Stimulated activated naive CD4-positive, alpha-beta T cell treated with Interleukin-2 at 50 U/mL for 16 hours (primary cell): Measurements from ENCODE around the gene FGFRL1.
"Not testable (repeated sequence)": the region's sequence is repeated elsewhere in the genome, so short reads cannot be mapped to it uniquely, and the experiment has no call there.

ENCODE experiments used
- DNase-seq: peaks from one replicate; lab custom pipeline; 2025; lab: John Stamatoyannopoulos, UW

Gene FGFRL1

DNA sequence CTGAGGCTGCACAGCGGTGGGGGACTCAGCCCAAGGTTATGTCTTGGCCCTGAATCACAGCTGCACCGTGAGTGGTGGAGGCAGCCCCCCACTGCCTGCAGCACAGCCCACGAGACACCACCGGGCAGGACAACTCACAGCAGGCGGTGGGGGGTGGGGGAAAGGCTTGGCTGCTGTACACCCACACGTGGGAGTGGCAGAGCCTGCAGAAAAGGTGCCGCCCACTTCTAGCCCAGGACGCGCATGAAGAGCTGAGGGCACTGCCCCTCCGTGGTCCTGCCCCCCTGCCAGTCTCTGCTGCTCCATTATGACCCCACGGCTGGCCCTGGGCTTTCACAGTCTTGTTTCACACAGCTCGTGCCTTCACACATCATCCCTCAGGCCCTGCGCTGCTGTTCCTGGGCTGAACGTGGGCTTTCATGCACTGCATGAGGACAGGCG is 40.8 kb downstream of the FGFRL1 start:
- DNase-seq = no peak

DNA sequence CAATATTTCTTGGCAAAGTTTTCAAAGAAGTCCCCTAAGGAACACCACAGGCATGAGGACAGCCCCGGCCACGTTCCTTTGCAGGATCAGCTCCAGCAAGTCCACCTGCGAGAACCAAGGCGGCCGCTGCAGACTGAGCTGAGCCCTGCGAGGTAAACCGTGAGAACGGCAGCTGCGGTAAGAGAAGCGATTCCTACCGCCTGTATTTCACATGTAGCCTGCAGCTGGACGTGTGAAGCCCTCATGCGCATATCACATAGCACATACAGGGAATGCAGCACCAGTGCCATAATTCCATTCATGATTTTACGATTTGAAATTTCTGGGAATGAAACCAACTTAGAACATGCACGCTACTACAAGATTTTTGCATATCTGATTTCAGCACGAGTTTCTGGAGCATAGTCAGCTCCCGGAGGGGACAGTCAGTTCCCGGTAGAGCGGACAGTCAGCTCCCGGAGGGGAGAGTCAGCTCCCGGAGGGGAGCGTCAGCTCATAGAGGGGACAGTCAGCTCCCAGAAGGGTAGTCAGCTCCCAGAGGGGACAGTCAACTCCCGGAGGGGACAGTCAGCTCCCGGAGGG is 41.7 kb downstream of the FGFRL1 start:
- DNase-seq = no peak

DNA sequence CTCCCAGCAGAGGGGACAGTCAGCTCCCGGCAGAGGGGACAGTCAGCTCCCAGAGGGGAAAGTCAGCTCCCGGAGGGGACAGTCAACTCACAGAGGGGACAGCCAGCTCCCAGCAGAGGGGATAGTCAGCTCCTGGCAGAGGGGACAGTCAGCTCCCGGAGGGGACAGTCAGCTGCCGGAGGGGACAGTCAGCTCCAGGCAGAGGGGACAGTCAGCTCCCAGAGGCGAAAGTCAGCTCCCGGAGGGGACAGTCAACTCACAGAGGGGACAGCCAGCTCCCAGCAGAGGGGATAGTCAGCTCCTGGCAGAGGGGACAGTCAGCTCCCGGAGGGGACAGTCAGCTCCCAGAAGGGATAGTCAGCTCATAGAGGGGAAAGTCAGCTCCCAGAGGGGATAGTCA is 42.5 kb downstream of the FGFRL1 start:
- DNase-seq = not testable (repeated sequence)

DNA sequence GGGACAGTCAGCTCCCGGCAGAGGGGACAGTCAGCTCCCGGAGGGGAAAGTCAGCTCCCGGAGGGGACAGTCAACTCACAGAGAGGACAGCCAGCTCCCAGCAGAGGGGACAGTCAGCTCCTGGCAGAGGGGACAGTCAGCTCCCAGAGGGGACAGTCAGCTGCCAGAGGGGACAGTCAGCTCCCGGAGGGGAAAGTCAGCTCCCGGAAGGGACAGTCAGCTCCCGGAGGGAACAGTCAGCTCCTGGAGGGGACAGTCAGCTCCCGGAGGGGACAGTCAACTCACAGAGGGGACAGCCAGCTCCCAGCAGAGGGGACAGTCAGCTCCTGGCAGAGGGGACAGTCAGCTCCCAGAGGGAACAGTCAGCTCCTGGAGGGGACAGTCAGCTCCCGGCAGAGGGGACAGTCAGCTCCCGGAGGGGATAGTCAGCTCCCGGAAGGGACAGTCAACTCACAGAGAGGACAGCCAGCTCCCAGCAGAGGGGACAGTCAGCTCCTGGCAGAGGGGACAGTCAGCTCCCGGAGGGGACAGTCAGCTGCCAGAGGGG is 43.3 kb downstream of the FGFRL1 start:
- not testable (repeated sequence) for DNase-seq

DNA sequence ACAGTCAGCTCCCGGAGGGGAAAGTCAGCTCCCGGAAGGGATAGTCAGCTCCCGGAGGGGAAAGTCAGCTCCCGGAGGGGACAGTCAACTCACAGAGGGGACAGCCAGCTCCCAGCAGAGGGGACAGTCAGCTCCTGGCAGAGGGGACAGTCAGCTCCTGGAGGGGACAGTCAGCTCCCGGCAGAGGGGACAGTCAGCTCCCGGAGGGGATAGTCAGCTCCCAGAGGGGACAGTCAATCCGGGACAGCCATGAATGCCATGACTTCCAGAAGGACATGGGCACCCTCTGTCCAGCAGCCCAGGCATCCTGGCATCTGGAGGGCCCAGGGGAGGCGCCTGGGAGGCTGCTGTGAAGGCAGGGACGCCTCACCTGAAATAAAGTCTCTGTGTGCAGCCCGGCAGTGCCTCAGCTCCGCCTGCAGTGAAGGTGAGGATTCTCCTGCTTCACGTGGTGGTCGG is 43.8 kb downstream of the FGFRL1 start:
- not testable (repeated sequence) for DNase-seq

DNA sequence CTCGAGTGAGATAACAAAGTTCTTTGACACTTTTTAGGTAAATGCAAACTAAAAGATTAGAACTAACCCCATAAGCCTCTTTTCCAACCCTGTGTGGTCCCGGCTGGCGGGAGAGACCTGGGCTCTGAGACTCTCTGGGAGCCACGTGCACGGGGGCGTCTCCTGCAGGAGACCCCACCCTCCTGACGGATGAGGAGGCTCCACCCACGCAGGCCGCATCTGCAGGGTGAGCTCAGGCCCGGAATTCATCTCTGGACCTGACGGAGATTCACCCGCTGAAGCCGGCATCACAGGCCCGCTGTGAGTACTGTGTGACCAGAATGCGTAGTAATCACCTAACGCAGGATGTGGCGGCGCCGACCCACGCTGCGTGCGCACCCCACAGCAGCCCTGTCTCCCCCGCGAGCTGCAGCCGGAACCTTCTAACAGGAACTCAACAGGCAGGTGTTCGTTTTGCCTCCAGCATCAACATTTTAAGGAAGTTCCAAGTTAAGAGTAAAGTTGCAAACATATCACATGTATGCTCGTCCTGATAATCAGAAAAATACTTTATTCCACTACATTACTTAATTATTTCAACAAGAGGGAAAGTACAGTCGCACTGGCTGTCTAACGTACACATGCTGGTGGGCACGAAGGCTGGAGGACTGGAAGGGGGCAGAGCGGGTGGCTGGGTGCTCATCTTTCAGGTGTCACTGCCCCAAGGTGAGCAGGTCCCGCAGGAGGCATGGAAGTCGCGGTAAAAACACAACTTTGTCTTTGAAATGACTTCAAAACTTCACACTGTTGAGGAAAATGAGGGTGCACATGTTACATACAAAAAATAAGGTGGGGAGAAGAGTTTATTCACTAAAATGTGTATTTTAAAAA is 44.5 kb downstream of the FGFRL1 start:
- DNase-seq = peak; percentile 72

DNA sequence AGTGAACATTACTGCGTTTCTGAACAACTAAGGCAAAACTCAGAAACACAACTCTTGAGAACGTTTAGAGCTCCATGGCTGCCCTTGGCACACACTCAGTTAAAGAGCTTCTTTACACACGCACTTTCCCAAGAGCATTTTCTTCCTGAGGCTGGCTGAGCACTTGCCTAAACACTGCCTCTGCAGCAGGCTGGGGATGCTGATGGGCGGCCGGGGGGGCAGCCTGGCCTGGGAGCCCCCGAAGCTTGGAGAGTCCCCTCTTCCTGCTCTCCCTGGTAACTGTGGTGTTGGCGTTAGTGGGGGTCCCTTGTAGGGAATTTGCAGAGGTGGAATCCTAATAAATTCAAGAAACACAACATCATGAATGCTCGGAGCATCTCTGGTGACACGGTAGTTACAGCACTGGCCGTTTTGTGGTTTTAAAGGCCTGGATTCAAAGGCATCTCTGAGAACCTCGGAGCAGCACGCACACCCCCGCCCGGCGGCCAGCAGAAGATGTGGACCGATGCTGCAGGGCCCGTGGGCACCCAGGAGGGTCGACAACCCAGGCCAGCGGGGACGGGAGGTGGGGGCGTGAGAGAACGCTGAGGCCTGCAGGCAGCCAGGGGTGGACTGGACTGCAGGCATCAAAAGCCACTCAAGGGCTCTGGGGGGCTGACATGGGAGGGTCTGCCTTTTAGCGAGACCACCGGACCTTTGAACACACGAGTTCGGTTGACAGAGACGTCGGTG is 45.4 kb downstream of the FGFRL1 start:
- DNase-seq = no peak

DNA sequence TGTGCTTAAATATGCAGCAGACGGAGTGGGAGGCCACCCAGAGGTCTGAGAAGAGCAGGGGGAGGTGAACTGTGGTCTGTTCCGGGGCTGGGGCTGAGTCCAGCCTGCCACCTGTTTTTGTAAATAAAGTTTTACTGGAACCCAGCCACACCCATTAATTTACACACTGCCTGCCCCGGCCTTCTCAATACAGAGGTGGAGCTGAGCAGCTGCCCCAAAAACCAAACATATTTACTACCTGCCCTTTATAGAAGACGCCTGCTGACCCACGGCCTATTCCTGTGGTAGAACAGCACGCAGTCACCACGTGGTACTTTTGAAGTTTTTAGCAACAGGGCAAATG is 45.9 kb downstream of the FGFRL1 start:
- no peak for DNase-seq

DNA sequence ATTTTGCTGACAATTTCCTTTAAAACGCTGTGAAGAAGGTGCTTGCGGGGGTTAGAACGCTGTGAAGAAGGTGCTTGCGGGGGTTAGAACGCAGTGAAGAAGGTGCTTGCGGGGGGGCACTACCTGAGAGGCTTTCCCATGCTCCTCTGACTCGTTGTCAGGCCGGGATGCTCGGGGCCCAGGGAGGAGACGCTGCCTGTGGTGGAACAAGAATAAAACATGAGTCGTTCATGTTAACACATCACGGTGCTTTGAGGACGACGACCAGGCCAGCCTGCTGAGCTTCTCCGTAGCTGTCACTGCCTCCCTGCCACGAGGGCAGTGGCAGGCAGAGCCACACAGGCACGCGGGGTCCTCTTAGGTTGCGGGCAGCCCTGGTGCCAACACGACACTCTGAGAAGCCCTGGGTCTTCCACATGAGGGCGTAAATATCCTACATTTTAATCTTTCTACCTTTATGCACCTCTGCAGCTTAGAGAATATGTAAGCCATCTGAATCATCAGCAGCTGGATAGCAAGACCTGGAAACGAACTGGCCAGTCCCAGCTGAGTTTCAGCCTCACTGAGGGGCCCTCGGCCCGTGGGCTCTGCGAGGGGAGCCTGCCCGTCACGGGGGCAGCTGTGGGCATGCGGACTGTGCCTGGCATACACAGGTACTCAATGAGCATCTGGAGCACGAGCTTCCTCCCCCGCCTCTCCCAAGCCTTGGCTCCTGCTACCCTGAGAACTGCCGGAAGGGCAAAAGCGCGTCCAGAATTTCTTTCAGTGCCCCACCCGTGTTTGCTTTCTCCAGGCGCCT is 47.0 kb downstream of the FGFRL1 start:
- DNase-seq = no peak

DNA sequence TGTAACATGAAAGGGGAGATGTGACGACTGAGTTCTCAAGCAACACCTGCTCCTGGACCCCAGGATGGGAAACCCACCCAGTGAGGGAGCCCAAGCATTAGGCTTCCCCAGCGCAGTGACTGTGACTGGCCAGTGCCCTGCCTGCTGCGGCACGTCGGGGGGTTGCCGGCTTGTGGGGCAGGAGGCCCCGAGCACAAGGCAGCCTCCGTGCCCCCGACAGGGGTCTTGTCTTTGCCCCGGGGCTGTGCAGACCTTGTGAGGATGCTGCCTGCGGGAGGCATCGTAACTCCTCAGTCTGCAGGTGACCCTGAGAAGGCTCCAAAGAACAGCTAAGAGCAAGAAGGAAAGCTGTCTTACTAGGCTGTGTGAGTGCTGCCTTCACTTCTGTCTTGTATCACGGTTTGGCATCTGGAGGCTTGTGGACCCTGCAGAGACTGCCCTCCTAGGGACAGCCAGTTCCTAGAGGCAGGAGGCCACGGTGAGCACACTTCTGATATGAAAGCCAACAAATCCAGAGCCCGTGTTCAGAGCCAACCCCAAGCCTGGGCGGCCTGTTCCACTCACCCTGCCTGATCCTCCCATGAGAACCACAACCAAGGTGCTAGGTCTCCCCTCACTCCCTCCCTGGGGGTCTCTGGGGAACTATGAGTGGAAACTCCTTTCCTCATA is 47.7 kb downstream of the FGFRL1 start:
- DNase-seq = no peak

DNA sequence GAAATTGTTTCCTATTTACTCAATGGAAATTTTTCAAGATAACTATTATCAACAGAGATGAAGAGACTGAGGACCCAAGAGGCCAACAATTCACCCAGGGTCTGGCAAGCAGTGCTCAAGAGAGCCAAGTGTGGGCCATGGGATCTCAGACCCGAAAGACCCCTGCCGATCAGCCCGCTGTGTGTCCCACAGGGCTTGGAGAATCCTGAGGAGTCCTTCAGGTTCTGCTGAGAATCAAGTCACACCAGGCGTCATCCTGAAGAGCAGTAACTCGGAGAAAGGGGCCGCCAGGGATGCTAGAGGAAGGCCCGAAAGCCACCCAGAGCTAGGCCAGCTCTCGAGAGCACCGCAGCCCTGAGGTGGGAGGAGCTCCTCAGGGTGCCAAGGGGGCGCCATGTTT is 48.7 kb downstream of the FGFRL1 start:
- DNase-seq = no peak

DNA sequence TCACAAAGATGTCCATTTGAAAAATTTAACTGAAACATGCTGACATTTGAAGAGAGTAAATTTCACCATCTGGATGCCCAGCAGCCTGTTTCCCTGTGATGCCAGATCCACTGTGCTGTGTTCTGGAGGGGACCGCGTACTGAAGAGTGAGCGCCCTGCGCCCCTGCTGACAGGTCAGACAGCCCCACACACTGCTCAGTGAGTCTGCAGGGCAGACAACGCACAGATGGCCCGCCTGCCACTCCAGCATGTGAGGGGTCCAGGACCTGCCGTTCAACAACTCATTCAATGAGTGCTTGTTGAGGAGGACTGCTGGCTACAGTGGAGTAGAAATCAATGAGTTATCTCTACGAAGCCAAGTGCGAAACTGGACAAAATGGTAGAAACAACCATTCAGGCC is 49.2 kb downstream of the FGFRL1 start:
- no peak for DNase-seq

DNA sequence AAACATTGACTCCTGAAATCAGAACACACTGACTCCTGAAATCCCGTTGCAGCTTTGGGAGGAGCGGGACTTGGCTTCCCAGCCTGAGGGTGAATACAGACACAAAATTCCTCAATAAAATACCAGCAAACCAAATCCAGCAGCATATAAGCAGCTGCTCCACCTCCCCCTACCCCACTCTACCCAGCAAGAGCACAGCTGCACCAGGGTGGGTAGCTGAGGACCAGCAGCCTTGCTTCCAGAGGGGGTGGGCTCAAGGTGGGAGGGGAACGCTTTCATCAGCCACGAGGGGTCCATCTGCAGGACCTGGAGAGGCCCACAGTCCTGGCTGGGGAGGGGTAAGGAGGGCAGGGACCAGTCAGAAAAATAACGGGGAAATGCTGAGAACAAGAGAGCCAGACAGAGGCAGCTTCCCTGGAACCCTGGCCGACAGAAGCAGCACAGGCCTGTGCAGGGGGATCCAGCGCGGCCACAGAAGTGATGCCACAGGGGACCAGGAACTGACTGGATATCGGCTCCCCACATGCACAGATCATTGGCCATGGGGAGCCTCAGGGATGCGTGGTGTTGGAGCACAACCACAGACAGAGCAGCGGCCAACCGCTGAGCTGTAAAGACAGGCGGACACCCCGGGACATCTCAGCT is 49.8 kb downstream of the FGFRL1 start:
- DNase-seq = no peak

DNA sequence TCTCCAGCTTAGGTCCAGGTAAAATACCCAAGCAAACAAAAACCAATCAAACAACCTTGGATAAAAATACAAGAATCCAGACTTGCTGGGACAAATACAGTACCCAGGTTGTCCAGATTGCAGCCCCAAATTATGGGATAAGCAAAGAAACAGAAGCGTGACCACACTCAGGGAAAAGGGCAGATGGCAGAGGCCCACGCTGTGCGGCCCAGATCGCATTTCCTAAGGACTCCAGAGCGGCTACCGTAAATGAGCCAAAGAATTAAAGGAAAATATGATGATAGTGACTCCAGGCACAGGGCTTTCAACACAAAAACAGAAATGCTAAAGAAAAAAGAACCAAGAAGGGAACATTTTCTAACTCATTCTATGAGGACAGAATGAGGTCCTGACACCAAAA is 50.3 kb downstream of the FGFRL1 start:
- no peak for DNase-seq

DNA sequence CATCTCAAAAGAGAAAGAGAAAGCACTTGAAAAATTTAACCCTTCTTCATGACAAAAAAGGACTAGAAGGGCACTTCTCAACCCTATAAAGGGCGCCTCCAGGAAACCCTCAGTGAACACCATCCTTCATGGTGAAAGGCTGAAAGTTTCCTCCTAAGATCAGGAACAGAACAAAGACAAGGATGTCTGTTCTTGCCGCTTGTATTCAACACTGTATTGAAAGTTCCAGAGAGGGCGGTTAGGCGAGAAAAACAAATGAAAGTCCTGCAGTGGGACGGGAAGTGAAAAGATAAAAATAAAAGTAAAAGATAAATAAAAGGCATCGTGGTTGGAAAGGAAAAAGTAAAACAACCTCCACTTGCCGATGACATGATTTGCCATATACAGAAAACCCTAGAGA is 51.0 kb downstream of the FGFRL1 start:
- DNase-seq = no peak

DNA sequence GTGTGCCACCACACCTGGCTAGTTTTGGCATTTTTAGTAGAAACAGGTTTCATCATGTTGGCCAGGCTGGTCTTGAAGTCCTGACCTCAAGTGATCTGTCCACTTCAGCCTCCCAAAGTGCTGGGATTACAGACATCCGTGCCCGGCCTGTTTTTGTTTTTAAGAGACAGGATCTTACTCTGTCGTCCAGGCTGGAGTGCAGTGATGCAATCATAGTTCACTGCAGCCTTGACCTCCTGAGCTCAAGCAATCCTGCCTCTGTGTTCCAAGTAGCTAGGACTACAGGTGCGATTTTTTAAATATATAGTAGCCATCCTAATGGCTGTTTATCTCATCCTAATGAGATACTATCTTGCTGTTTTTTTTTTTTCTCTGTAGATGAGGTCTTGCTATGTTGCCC is 54.3 kb downstream of the FGFRL1 start:
- no peak for DNase-seq

DNA sequence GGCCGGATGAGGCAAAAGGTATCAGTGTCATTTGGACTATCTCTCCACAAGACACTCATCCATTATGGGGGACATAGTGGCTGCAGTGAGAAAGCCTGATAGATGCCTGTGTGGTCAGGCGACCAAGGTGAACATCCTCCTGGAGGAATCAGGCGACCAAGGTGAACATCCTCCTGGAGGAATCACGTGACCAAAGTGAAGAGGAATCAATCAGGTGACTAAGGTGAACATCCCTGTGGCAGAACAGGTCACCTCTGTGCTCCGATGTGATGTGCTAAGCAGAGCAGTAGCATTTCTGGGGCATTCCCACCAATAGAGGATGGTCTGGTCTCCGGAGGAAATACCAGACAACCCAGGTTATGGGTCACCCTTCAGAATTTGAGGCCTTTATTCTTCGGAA is 58.0 kb downstream of the FGFRL1 start:
- DNase-seq = no peak

DNA sequence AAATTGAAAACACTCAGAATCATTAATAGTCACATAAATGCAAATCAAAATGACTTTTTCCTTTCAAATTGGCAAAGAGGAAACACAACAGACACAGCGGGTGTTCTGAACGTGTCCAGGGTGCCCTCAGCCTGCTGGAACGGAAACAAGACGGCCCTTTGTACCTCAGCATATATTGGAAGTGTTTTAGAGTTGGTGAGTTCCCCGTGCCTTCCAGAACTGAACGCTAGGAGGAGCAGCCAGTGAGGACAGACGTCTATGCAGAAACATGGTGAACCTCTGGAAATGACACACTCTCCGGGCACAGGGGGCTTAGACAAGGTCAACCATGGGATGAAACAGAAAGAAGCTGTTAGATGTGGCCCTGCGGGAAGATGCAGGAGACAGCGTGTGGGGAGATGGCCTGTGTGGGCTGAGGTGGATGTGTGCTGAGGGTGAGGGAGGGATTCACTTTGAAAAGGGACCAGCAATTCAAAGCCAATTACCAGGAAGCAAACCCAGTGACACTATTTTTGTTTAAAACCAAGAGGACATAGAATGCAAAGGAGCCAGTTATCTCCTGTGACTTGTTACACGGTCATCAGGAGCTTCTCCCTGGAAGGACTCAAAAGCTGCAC is 61.5 kb downstream of the FGFRL1 start:
- DNase-seq = peak; percentile 27

DNA sequence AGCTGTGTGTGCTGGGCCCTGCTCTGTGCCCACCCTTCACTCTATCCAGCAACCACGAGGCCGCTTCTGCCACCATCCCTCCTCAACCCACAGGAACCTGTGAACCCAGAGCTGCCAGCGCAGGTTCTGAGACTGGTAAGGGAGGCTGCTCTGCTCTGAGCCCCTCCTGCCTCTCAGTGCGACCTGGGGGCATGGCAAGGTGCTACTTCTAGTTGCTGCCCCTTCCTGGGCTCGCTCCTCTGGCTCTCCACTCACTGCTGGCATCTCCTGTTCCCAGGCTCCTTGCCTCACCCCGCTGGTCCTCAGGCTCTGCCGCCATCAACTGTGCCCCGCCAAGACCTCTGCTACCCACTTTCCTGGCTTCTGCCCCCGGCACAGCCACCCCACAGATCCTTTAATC is 62.7 kb downstream of the FGFRL1 start:
- DNase-seq = no peak

DNA sequence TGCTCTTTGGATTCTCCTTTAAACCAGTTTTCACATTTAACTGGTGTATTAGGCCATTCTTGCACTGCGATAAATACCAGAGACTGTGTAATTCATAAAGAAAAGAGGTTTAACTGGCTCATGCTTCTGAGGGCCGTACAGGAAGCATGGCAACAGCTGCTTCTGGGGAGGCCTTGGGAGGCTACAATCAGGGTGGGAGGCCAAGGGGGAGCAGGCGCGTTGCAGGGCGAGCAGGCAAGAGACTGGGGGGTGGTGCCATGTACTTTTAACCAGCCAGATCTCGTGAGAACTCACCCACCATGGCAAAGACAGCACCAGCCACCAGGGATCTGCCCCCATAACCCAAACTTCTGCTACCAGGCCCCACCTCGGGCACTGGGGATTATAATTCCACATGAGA is 63.8 kb downstream of the FGFRL1 start:
- no peak for DNase-seq
